Measurements from ENCODE around the gene EPS8L1. TPM values are rescaled to one million over a fixed set of nuclear protein-coding genes. Genes with fewer than 3 reads are reported as not detected.

The EPS8L1 gene
- total RNA-seq, 1 donor from 2014 or later, result 7.9 TPM

DNA sequence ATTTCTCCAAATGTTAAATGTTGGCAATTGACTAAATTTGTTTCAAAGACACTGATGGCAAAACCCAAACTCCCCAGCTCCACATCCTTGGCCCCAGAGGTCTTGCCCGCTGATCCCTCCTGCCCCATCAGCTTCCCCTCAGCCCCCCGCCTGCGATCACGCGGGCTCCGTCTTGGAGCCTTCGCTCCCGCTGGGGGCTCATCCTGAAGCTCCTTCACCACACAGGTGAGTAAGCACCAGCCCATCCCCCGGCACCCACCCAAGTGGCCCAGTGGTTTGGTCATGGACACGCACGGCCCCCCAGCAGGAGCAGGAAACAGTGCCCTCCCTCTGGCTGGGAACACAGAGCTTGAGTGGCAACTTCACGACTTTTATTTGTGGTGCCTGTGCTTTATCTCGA lies 14.9 kb downstream of the EPS8L1 start:
- no peak overlapping the region for H3K27ac Mint-ChIP-seq (ENCODE audit: unreplicated experiment)
- peaks cover 6% of the 10 kb centered on the region for H3K36me3 Mint-ChIP-seq (ENCODE audit: low read depth)

GRCh38 chr19:55091126-55091910 lies 15.6 kb downstream of the EPS8L1 start:
- H3K4me3 Mint-ChIP-seq (ENCODE audit: unreplicated experiment), result no peak overlapping the region
- H3K9me3 Mint-ChIP-seq (ENCODE audit: low read depth), result no peaks in the 10 kb centered on the region
- no peak for DNase-seq (ENCODE audit: low spot score)
- H3K36me3 Mint-ChIP-seq (ENCODE audit: low read depth), result peaks cover 6% of the 10 kb centered on the region
- H3K27me3 Mint-ChIP-seq (ENCODE audit: low read depth), result no peaks in the 10 kb centered on the region
- no peak for TF ChIP-seq CTCF (IDR thresholded peaks at IDR 0.05)
- no peak overlapping the region for H3K27ac Mint-ChIP-seq (ENCODE audit: unreplicated experiment)
- H3K4me1 Mint-ChIP-seq (ENCODE audit: low read depth), result peaks cover 24% of the 10 kb centered on the region

More for the DNA sequence above, 14.9 kb downstream of the EPS8L1 start:
- no peak for TF ChIP-seq CTCF (IDR thresholded peaks at IDR 0.05)
- DNase-seq (ENCODE audit: low spot score), result no peak
- Mint-ChIP-seq H3K4me3 (ENCODE audit: unreplicated experiment) (no peak overlapping the region), H3K9me3 (ENCODE audit: low read depth) (no peaks in the 10 kb centered on the region), H3K4me1 (ENCODE audit: low read depth) (peaks cover 24% of the 10 kb centered on the region), H3K27me3 (ENCODE audit: low read depth) (peaks cover 3% of the 10 kb centered on the region)

DNA sequence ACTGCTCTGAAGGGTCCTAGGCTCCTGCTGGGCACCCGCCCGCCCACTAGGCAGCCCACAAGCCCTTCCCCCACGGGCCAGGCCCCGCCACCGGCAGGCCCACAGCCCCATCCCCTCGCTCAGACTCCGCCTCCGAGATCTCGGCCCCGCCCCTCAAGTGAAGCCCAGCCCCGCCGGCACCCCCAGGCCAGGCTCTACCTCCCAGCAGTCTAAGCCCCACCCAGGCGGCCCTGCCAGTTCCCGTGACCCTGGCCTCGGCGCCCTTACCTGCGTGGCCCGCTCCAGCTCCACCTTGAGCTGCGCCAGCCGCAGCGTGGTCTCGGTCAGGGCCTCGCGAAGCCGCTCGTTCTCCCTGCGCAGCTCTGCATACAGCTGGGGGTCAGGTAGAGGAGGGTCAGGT lies 16.3 kb downstream of the EPS8L1 start:
- no peak for TF ChIP-seq CTCF (IDR thresholded peaks at IDR 0.05)
- H3K36me3 Mint-ChIP-seq (ENCODE audit: low read depth), result peaks cover 6% of the 10 kb centered on the region
- no peaks in the 10 kb centered on the region for H3K27me3 Mint-ChIP-seq (ENCODE audit: low read depth)
- no peak for DNase-seq (ENCODE audit: low spot score)
- H3K4me3 Mint-ChIP-seq (ENCODE audit: unreplicated experiment), result no peak overlapping the region
- H3K9me3 Mint-ChIP-seq (ENCODE audit: low read depth), result no peaks in the 10 kb centered on the region
- H3K4me1 Mint-ChIP-seq (ENCODE audit: low read depth), result peaks cover 22% of the 10 kb centered on the region
- H3K27ac Mint-ChIP-seq (ENCODE audit: unreplicated experiment), result no peak overlapping the region

- DNase-seq (ENCODE audit: low spot score), result no peak
- no peaks in the 10 kb centered on the region for H3K27me3 Mint-ChIP-seq (ENCODE audit: low read depth)
- no peak overlapping the region for H3K4me3 Mint-ChIP-seq (ENCODE audit: unreplicated experiment)
- peaks cover 6% of the 10 kb centered on the region for H3K36me3 Mint-ChIP-seq (ENCODE audit: low read depth)
- no peaks in the 10 kb centered on the region for H3K9me3 Mint-ChIP-seq (ENCODE audit: low read depth)
- peaks cover 15% of the 10 kb centered on the region for H3K4me1 Mint-ChIP-seq (ENCODE audit: low read depth)
- no peak overlapping the region for H3K27ac Mint-ChIP-seq (ENCODE audit: unreplicated experiment)
- no peak for TF ChIP-seq CTCF (IDR thresholded peaks at IDR 0.05)
These were observed 17.0 kb downstream of the EPS8L1 start for GRCh38 chr19:55092423-55093318.
